Astrocyte of the cerebellum (primary cell): Measurements from ENCODE around the gene VENTX.
"Not testable (repeated sequence)": the region's sequence is repeated elsewhere in the genome, so short reads cannot be mapped to it uniquely, and the experiment has no call there.

Experiments used
- DNase-seq: peaks from one replicate; pipeline ENCODE4 v3.0.0-alpha.2; 2011; ENCODE audit warnings: low read depth
- H3K4me3 ChIP-seq: 2 replicates; pipeline ENCODE4 v1.5.1; 2011; ENCODE audit warnings: mild to moderate bottlenecking, low read depth, low read length, moderate library complexity
- in situ Hi-C: cut with HindIII; loops from 2 replicates; pipeline ENCODE4 v1.10.0; 2017; ENCODE audit warnings: low sequenced_read_pairs
- TF ChIP-seq, protein P1 (sequence below): IDR thresholded peaks from 2 replicates; pipeline ENCODE4 v1.5.1; 2012; ENCODE audit warnings: low read length, low read depth, moderate library complexity, mild to moderate bottlenecking; ENCODE audit errors: missing control alignments

The VENTX gene

DNA sequence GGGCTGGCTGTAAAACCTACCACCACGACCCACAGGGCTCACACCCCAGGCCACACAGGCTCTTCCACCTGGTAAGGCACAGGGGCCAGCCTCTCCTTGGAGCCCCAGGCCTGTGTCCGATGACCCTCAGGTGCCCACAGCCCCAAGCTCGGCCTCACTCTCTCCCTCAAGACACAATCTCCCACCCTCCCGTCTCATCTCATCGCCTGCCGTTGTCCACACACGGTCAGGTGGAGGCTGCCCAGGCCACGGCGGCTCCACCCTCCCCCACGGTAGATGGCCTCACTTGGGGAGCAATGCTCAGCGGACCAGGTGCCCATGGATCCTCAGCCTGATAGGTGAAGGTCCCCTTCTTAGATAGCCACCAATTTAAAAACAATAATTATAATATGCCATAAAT is 16.3 kb upstream of the VENTX start:
- in situ Hi-C loops = no loop called here
- no peak for DNase-seq
- H3K4me3 ChIP-seq = no peak overlapping the region
- TF ChIP-seq, protein P1, sequence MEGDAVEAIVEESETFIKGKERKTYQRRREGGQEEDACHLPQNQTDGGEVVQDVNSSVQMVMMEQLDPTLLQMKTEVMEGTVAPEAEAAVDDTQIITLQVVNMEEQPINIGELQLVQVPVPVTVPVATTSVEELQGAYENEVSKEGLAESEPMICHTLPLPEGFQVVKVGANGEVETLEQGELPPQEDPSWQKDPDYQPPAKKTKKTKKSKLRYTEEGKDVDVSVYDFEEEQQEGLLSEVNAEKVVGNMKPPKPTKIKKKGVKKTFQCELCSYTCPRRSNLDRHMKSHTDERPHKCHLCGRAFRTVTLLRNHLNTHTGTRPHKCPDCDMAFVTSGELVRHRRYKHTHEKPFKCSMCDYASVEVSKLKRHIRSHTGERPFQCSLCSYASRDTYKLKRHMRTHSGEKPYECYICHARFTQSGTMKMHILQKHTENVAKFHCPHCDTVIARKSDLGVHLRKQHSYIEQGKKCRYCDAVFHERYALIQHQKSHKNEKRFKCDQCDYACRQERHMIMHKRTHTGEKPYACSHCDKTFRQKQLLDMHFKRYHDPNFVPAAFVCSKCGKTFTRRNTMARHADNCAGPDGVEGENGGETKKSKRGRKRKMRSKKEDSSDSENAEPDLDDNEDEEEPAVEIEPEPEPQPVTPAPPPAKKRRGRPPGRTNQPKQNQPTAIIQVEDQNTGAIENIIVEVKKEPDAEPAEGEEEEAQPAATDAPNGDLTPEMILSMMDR = no peak

DNA sequence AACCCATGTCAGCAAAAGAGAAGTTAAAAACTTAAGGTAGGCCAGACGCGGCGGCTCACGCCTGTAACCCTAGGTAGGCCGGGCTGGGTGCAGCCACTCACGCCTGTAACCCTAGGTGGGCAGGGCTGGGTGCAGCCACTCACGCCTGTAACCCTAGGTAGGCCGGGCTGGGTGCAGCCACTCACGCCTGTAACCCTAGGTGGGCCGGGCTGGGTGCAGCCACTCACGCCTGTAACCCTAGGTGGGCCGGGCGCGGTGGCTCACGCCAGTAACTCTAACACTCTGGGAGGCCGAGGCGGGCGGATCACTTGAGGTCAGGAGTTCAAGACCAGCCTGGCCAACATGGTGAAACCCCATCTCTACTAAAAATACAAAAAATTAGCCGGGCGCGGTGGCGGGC is 15.9 kb upstream of the VENTX start:
- H3K4me3 ChIP-seq, in situ Hi-C loops, DNase-seq: not testable (repeated sequence)

DNA sequence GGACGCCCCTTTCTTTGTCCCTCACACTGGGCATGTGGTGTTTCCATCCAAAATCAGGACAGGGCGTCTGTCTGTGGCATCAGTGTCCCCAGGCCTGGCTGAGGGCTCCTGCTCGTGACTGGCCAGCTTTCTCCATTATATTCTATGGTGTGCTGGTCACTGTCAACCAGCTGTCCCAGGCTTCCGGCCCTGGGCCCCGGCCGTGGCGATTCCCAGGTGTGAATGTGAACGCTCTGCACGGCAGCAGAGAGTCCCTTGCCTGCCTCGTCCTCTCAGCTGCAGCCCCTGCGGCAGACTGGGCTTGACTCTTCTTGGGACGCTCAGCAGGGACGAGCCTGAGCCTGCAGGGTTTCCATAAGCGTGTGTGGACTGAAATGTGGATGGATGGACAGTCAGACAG is 13.6 kb upstream of the VENTX start:
- TF ChIP-seq, protein P1 = no peak
- in situ Hi-C loops = no loop called here
- H3K4me3 ChIP-seq = no peak overlapping the region
- no peak for DNase-seq

DNA sequence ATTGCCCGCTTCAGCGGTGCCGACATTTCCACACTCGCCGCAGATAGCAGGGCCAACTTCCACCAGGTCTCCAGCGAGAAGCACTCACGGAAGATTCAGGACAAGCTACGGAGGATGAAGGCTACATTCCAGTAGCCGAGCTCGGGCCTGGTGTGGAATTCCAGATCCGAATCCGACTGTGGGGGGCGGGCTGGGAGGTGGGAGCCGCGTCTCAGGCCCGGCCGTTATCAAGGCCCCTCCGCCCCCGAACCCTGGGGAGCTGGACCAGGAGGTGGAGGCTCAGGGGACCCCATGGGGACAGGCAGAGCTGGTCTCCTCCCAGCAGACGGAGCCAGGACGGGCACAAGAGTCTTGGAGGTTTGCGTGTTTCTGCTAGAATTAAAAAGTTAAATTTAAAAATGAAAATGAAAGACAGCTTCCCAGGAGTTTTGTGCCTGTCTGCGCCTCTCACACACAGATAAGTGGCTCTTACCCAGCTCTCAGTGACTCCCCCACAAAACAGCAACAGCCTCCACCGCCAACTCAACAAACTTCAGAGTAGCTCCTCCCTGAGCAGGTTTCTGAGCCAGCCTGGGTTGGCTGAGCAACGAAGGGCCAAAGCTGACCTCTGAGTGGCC is 12.8 kb upstream of the VENTX start:
- in situ Hi-C loops = no loop called here
- no peak for DNase-seq
- no peak overlapping the region for H3K4me3 ChIP-seq
- TF ChIP-seq, protein P1 = no peak

DNA sequence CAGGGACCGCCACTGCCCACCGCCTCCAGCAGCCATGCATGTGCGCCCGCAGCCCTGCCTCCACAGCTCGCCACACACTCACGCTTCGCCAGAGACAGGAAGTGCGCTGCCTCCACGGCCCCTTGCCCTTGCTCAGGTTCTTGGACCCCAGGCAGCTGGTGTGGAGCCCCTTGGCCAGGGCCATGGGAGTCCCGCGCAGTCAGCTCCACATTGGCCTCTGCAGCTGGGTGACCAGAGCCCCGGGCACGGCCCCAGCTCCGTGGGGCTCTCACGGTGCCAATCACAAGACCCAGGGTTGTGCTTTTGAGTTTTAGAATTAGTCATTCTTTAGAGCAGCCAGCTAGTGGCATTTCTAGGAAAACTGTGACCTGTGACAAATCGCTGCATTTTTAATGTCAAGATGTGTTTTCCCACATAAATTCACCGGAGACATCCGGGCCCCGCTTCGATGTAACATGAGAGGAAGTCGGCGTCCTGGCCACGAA is 11.9 kb upstream of the VENTX start:
- in situ Hi-C loops = no loop called here
- no peak for DNase-seq
- TF ChIP-seq, protein P1 = no peak
- no peak overlapping the region for H3K4me3 ChIP-seq

DNA sequence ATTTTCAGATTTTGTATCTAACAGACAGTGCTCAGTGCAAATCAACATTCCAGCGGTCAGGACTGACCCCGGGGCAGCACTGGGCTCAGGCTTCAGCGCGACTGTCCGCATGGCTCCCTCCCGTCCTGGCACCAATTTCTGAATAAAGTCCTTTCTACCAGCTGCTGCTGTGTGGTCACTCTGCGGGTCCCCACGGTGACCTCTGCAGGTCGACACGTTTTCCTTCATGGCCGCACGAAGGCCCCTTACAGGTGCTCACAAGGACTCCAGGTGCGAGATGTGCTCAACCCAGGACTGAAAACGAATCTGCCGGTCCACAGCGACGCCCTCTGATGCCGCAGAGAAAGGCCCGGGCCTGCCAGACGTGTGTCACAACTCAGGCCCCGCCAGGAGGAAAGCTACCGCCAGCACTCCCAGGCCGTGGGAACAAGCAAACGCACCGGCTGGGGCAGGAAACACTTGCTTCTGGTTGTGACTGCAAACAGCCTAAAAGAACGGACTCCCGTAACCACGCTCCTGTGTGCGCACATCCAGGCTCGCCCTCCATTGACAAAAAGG is 11.3 kb upstream of the VENTX start:
- no peak for DNase-seq
- in situ Hi-C loops = no loop called here
- TF ChIP-seq, protein P1 = no peak
- H3K4me3 ChIP-seq = no peak overlapping the region

DNA sequence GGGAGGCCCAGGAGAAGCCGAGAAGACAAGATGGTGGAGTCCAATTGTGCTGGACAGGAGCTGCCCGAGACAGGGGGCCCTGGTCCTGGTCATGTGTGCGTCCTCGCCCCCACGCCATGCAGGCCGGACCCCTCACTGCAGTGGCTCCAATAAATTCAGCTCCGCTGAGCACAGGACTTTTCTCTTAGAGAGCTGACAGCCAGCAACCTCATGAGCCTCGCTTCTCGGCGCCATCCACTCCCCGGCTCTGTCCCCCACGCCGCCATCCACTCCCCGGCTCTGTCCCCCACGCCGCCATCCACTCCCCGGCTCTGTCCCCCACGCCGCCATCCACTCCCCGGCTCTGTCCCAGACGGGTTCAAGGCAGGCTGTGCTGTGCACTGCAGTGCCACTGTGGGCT is 10.4 kb upstream of the VENTX start:
- no peak overlapping the region for H3K4me3 ChIP-seq
- in situ Hi-C loops = no loop called here
- TF ChIP-seq, protein P1 = no peak
- DNase-seq = no peak
